Eye (tissue), 1 donor: ENCODE measurements around the gene ZNF681.
A peak's percentile ranks its signal among the peaks of the same experiment; 100 is the strongest.
"Not testable (repeated sequence)": the region's sequence is repeated elsewhere in the genome, so short reads cannot be mapped to it uniquely, and the experiment has no call there.

Experiments
- DNase-seq: peaks from one replicate; pipeline ENCODE4 v3.0.0-alpha.2; 2015

The ZNF681 gene

DNA sequence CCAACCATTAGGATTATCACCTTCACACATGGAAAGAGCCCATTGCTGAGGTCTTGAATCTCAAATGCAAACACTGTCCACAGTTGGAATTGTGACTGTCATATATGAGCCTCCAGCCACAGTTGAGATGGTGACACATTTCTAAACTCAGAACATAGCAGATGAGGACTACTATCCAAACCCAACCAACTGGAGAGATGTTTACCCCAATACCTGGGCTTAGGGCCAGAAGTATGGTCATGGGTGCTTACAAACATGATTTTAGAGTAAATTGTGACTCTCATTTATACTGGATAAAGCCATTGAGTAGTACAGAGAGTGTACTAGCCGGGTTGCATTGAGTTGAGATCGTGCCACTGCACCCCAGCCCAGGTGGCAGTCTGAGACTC is 14.0 kb upstream of the ZNF681 start:
- no peak for DNase-seq

DNA sequence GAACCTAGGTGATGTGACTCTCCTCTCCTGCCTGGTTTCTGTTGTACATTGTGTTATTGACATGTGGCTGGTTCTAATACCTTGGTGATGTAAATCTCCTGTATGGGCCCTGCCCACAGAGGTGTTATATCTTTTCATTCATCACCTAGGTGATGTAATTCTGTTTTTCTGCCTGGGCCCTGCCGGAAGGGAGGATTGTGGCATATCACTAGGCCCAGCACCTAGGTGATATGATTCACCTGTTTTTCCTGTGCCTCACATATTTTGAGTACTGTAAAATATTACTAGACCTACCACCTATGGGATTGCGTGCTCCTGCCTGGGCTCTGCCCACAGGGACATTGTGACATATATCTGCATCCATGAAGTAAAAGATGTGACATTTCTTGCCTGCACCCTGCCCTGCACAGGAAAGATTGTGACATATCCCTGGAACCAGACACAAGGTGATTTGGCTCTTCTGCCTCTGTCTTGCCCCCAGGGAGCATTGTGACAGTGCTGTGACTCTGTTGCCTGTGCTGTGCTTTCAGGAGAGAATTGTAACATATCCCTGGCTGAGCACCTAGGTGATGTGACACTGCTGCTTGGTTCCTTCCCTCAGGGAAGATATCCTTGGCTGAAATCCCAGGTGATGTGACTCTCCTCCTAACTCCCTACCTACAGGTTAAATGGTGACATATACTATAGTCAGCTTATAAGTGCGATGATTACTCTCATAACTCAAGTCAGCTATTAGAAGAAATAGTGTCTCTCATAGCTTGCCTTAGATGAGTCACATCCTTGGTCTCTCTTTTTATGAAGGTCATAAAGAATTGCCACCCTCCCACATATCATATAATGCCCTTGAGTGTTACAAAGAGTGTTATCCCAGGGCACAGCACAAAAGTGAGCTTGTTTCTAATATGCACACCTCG is 13.3 kb upstream of the ZNF681 start:
- no peak for DNase-seq

DNA sequence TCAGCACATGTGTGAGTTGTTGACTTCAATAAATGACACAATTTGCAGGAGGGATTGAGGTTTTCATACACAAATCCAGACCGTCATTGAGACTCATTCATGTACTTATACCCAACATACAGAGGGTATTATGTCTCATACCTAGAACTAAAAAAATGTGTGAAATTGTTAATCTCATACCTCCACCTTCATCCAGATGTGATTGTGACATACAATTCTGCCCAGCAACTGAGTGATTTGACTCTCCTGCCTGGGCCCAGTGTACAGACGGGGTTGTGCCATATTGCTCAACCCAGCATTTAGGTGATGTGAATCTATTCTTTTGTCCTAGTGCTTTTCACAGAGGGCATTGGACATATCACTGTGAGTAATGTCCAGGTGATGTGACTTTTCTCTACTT is 12.6 kb upstream of the ZNF681 start:
- DNase-seq: no peak

DNA sequence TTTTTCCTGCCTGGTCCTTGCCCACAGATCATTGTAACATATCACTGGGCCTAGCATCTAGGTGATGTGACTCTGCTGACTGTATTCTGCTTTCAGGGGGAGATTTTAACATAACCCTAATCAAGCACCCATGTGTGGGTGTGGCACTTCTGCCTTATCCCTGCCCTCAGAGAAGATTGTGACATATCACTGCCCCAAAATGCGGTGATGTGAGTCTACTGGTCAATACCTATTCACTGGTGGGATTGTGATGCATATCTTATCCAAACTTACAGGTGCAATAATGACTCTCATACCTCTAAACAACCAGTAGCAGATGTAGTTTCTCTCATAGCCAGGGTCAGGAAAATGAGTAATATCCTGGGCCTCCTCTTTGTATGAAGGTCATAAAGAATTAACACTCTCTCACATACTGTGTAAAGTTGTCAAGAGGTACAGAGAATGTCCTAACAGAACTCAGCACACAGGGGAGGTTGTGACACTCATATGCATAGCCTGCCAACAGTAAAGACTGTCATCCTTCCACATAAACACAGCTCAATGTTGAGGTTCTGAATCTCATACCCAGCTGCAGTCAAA is 12.1 kb upstream of the ZNF681 start:
- no peak for DNase-seq

DNA sequence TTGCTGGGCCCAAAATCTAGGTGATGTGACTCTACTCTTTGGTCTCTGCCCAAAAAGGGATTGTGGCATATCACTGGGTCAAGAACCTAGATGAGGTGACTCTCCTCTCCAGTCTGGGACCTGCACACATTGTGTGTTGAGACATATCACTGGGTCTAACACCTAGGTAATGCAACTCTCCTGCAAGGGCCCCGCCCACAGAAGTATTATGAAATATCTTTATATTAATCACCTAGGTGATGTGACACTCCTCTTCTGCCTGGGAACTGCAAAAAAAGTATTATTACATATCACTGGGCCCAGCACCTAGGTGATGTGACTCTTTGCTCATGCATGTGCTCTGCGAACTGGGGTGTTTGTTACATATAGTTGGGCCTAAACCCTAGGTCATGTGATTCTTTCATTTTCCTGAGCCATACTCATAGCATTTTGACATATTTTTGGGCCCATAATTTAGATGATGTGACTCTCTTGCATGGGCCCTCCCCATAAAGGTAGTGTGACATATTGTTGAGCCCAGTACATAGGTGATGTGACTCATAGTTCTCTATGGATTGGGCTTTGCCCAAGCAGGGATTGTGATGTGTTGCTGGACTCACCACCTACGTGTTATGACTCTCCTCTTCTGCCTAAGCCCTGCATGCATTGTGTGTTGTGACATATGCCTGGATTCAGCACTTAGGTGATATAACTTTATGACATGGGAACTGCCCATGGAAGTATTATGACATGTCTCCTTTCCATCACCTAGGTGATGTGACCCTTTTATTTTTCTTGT is 11.2 kb upstream of the ZNF681 start:
- no peak for DNase-seq

DNA sequence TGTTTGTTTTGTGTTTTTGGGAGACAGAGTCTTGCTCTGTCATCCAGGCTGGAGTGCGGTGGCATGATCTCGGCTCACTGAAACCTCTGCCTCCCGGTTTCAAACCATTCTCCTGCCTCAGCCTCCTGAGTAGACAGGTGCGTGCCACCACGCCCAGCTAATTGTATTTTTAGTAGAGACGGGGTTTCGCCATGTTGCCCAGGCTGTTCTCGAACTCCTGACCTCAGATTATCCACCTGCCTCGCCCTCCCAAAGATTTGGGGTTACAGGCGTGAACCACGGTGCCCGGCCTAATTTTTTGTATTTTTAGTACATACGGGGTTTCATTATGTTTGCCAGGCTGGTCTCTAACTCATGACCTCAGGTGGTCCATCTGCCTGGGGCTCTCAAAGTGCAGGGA is 8.3 kb upstream of the ZNF681 start:
- DNase-seq: no peak

DNA sequence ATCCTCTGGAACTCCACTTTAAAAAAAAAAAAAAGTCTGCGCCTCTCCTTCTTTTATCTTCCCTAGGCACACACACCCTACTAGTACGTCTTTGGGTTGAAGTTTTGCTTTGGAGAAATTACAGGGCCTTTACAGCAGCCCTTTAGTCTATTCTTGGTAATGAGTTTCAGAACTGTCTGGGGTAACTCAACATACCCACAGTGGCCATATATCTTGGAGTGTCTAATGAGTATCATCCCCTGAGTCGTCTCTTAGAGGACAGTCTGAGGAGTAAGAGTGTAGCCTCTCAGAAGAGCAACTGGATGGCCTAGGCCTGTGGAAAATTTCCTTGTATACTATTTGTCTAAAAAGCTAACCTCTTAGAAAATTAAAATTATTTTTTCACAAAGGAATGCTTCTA is 6.1 kb upstream of the ZNF681 start:
- no peak for DNase-seq

DNA sequence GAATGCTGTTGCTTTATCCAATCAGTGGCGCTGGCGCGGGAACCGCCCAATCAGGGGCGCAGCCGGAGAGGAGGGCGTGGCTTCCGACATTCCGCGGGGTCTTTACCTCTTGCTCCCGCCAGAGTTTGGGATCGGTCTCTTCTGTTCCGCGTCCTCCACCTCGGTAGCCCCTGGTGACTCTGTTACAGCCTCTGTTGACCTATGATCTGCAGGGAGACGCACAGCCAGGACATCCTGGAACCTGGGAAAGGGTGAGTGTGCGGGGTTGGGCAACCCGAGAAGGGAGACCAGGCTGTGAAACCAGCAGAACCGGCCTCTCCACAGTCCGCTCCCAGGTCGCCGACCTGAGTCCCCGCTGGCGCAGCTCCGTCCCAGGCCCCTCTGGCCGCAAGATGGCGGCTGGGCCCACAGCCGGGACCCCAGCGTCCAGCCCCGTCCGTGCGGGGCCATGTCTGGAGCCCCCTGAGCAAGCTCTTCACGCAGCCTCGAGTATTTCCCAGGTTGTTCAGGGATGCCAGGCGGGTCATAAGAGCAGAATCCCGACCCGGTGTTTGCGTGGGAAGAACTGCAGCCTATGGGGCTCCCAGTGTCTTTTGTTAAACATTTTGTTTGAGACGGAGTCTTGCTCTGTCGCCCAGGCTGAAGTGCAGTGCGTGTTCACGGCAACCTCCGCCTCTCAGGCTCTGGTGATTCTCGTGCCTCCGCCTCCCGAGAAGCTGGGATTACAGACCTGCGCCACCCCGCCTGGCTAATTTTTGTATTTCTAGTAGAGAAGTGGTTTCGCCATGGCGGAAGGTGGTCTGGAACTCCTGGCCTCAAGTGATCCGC is 4.4 kb upstream of the ZNF681 start:
- DNase-seq: peak; percentile 96

DNA sequence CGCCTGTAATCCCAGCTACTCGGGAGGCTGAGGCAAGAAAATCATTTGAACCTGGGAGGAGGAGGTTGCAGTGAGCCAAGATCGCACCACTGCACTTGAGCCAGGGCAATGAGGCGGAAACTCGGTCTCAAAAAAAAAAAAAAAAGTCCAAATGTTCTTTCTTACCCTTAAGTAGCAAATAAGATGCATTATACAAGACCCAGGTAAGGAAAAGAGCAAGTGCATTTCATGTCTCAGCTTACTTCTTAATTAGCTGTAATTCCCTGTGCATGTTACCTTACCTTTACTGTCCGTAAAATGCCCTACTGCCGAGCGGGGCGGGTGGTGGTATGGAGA is 3.8 kb upstream of the ZNF681 start:
- DNase-seq: no peak

DNA sequence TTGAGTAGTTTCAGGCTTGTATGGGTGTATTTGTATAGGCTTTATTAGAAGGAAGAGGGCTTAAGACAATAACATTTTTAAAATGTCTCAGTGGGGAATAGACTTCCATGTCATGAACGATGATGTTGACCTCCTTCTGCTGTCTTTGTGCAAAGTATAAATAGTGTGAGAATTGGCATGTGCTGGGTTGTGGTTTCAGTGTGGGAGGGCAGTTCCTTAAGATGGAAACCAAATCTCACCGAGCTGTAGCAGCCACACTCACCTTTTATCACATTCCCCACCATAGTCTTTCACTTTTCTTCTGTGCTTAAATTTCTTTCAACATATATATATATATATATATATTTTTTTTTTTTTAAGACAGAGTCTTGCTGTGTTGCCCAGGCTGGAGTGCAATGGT is 1.6 kb upstream of the ZNF681 start:
- DNase-seq: not testable (repeated sequence)

DNA sequence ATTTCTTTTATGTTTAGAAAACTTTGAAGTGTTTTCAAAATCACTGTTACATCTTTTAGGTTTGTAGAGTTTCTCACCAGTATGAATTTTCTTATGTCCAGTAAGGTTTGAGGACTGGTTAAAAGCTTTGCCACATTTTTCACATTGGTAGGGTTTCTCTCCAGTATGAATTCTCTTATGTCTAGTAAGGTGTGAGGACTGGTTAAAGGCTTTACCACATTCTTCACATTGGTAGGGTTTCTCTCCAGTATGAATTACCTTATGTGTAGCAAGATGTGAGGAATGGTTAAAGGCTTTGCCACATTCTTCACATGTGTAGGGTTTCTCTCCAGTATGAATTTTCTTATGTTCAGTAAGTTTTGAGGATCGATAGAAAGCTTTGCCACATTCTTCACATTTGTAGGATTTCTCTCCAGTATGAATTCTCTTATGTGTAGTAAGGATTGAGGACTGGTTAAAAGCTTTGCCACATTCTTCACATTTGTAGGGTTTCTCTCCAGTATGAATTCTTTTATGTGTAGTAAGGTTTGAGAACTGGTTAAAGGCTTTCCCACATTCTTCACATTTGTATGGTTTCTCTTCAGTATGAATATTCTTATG is 15.0 kb downstream of the ZNF681 start:
- not testable (repeated sequence) for DNase-seq

DNA sequence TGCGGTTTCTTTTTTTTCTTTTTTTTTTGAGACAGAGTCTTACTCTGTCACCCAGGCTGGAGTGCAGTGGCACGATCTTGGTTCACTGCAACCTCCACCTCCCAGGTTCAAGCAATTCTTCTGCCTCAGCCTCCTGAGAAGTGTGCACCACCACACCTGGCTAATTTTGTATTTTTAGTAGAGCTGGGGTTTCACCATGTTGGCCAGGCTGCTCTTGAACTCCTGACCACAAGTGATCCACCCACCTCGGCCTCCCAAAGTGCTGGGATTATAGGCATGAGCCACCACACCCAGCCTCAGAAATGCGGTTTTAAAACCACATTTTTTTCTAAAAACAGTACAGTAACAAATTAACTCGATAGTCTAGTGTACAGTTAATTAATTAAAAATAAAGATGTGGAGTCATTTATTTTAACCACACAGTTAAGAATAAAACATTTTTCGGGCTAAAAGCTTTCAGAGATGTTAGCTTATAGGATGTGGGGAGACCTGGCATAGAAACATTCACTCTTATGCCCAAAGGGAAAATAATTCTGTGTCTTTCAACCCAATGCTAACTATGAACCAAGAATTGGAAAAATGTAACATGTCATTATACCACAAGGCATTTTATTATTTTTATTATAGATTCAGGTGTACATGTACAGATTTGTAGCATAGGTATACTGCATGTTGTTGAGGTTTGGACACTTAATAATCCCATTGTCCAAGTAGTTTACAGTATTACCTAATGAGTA is 27.8 kb downstream of the ZNF681 start:
- DNase-seq: not testable (repeated sequence)

DNA sequence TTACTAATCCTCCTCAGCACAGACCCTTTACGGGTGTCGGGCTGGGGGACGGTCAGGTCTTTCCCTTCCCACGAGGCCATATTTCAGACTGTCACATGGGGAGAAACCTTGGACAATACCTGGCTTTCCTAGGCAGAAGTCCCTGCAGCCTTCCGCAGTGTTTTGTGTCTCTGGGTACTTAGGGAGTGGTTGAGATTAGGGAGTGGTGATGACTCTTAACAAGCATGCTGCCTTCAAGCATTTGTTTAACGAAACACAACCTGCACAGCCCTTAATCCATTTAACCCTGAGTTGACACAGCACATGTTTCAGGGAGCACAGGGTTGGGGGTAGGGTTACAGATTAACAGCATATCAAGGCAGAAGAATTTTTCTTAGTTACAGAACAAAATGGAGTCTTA is 34.5 kb downstream of the ZNF681 start:
- DNase-seq: not testable (repeated sequence)

DNA sequence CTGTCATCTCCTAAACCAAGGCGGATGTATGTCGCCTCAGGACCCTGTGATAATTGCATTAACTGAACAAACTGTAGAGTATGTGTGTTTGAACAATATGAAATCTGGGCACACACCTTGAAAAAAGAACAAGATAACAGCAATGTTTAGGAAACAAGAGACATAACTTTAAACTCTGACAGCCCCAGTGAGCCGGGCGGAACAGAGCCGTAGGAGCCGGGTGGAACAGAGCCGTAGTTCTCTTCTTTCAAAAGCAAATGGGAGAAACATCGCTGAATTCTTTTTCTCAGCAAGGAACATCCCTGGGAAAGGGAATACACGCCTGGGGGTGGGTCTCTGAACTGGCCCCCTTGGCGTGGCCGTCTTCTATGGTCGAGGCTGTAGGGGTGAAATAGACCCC is 39.9 kb downstream of the ZNF681 start:
- DNase-seq: no peak

DNA sequence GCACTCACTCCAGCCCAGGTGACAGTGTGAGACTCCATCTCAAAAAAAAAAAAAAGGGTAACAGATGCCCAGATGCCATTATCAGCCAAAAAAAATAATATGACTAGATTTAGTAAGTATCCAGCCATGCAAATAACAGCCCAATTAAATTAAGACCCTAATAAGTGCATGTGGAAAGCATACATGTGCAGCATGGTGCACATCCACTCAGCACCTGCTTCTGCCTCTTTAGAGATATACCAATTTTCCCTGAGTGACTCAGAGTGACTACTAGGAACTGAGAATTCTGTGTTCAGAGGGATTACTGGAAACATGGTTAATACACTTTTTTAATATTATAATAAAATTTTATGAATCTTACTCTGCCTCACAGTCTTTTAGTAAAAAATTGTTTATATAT is 41.9 kb downstream of the ZNF681 start:
- no peak for DNase-seq

DNA sequence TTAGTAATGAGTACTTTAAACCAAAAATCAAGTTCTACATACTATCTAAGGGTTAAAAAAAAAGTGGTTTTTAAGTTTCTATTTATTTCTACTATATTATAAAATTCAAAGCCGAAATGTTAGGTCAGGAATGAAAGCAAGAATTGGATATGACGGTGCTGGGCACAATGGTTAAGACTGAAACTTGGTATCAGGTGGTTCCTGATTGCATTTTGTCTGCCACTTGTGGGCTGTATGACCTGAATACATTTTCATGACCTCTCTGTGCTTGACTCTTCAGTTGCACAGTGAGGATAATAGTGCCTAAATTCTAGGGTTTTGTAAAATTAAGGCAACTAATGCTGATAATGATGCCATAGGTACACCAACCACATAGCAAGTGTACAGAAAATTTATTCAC is 49.3 kb downstream of the ZNF681 start:
- no peak for DNase-seq

DNA sequence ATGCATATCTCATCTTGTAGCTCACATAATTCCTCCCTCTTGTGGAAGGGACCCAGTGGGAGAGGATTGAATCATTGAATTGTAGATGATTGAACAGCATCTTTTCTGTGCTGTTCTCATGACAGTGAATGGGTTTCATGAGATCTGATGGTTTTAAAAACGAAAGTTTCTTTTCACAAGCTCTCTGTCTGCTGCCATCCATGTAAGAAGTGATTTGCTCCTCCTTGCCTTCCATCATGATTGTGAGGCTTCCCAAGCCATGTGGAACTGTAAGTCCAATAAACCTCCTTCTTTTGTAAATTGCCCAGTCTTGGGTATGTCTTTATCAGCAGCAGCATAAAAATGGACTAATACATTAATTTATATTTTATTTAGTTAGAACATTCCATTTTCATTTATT is 52.0 kb downstream of the ZNF681 start:
- no peak for DNase-seq

DNA sequence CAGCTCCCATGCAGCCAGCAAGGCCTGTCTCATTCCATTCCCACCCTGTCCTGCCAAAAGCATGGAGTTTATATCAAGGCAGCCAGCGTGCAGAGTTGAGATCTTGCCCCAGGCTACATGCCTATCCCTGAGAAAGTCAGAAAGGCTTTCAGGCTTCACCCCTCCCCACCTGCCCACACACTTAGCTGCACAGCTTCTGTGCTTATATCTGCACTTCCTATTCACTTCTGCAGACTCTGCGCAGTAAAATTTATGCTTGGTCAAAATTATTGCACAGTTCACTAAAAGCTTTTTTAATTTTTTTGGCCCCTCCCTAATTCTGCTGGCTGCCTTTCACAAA is 59.2 kb downstream of the ZNF681 start:
- DNase-seq: no peak

DNA sequence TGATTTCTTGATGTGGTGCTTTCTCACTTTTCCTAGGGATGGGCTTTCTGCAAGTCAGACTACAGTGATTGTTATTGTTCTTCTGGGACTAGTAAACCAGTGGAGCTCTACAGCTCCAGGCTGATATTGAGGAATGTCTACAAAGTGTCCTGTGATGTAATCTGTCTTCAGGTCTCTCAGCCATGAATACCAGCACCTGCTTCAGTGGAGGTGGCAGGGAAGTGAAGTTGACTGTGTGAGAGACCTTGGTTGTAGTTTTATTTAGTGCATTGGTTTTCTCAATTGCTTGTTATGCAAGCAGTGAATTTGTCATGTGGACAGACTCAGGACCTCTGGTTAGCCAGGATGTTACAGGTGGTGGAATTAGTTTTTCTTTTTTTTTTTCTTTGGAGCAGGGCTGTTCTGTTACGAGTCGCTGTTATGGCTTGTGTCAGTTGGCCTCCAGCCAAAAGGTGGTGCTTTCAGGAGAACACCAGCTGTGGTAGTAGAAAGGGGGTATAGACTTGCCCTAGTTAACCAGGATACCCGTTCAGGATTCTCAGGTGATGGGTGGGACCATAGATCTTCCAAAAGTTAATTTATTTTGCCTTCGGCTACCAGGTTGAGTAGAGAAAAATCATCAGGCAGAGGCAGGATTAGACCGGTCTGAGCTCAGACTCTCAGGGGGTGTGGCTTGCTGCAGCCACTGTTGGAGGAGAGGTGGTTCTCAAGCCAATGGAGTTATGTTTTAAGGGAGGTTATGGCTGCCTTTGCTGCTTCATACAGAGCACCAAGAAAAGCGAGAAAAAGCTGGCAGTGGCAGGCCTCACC is 59.8 kb downstream of the ZNF681 start:
- peak; percentile 32 for DNase-seq

DNA sequence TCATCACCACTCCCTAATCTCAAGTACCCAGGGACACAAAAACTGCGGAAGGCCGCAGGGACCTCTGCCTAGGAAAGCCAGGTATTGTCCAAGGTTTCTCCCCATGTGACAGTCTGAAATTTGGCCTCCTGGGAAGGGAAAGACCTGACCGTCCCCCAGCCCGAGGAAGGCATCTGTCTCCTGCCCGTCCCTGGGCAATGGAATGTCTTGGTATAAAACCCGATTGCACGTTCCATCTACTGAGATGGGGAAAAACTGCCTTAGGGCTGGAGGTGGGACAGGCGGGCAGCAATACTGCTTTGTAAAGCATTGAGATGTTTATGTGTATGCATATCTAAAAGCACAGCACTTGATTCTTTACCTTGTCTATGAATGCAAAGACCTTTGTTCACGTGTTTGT is 65.8 kb downstream of the ZNF681 start:
- DNase-seq: not testable (repeated sequence)
